Mucosa of descending colon (tissue), 3 donors: ENCODE data around the gene MAGEA2B. TPM values are rescaled to one million over a fixed set of nuclear protein-coding genes. Genes with fewer than 3 reads are reported as not detected.
"Not testable (repeated sequence)": the region's sequence is repeated elsewhere in the genome, so short reads cannot be mapped to it uniquely, and the experiment has no call there.

Experiments used
- ATAC-seq: fragments of 200-7000 bp; cut with Tn5 transposase; one replicate; pipeline ENCODE4 v1.9.1; 2020; ENCODE audit warnings: mild to moderate bottlenecking, moderate library complexity
- DNase-seq, 3 donors: peaks; one replicate each; pipeline ENCODE4 v3.0.0-alpha.2; 2020
- H3K36me3 ChIP-seq: fragments of 200-600 bp; one replicate; pipeline ENCODE4 v1.8.0; 2021; ENCODE audit warnings: low read depth, mild to moderate bottlenecking
- H3K4me1 ChIP-seq: fragments of 200-600 bp; one replicate; pipeline ENCODE4 v1.8.0; 2021; ENCODE audit warnings: low read depth, mild to moderate bottlenecking
- H3K4me3 ChIP-seq: fragments of 200-600 bp; one replicate; pipeline ENCODE4 v1.8.0; 2021; ENCODE audit warnings: mild to moderate bottlenecking
- H3K9me3 ChIP-seq: fragments of 200-600 bp; one replicate; pipeline ENCODE4 v1.8.0; 2021; ENCODE audit warnings: mild to moderate bottlenecking
- CTCF ChIP-seq: fragments of 200-600 bp; IDR thresholded peaks from one replicate; pipeline ENCODE4 v1.8.0; 2022; ENCODE audit warnings: antibody characterized with exemption, mild to moderate bottlenecking
- intact Hi-C, 2 donors: fragments of 100-400 bp; cut with DNase I in 1 of 2; cut with micrococcal nuclease in 1 of 2; formaldehyde crosslinking; loops; one replicate each; pipeline versions ENCODE4 v1.11.0 to v1.11.1; 2022; cut with DNase I, micrococcal nuclease
- total RNA-seq, 3 donors: library from RNA; stranded (reverse); fragmentation: NEBNext Ultra II Directional in 2 of 3; extraction: Animal tissue kit (Norgen Biotek cat#: 25700) in 2 of 3; gene quantifications; one replicate each; pipeline versions ENCODE4 v1.2.1 to v1.2.4, GENCODE V29; 2021 to 2023
- donor health status: DM: no; HTN: no; CAD: no; lungs with moderate emphysema.
- donor health status: DM: no; HTN: no; CAD: no.
- donor health status: DM: no; HTN: yes; CAD: no.

MAGEA2B gene
- total RNA-seq, 3 donors from 2014 or later = not detected

GRCh38 chrX:152738560-152738959, 24.1 kb downstream of the MAGEA2B start:
- Histone ChIP-seq H3K9me3 (no peaks in the 10 kb centered on the region), H3K4me3 (no peak overlapping the region), H3K4me1 (no peaks in the 10 kb centered on the region), H3K36me3 (no peaks in the 10 kb centered on the region)
- TF ChIP-seq CTCF = no peak
- ATAC-seq = no peak
- intact Hi-C loops = no loop called here
- DNase-seq = no peak

- H3K4me1 ChIP-seq, H3K4me3 ChIP-seq, H3K9me3 ChIP-seq, ATAC-seq, intact Hi-C loops, DNase-seq, H3K36me3 ChIP-seq: not testable (repeated sequence)
Observed at GRCh38 chrX:152753686-152754650, 39.5 kb downstream of the MAGEA2B start, which contains the start of gene MAGEA2. TSS of gene MAGEA2 (minus strand) at chrX:152753842. CDS start at chrX:152751363, 2,479 bp downstream.

- H3K4me3 ChIP-seq, DNase-seq, intact Hi-C loops, H3K4me1 ChIP-seq, ATAC-seq, H3K9me3 ChIP-seq, H3K36me3 ChIP-seq: not testable (repeated sequence)
Observed at GRCh38 chrX:152754871-152755270, 40.4 kb downstream of the MAGEA2B start.

- H3K9me3 ChIP-seq, H3K4me3 ChIP-seq, H3K36me3 ChIP-seq, H3K4me1 ChIP-seq, ATAC-seq, DNase-seq, intact Hi-C loops: not testable (repeated sequence)
Observed at GRCh38 chrX:152758918-152759317, 44.5 kb downstream of the MAGEA2B start, which contains the start of gene CSAG3. TSS of gene CSAG3 (plus strand) at chrX:152759218.

- not testable (repeated sequence) for ATAC-seq
Observed at GRCh38 chrX:152759544-152759943, 45.1 kb downstream of the MAGEA2B start.

GRCh38 chrX:152761582-152761981, 47.2 kb downstream of the MAGEA2B start:
- DNase-seq, H3K9me3 ChIP-seq, ATAC-seq, H3K4me3 ChIP-seq, H3K4me1 ChIP-seq, H3K36me3 ChIP-seq, intact Hi-C loops: not testable (repeated sequence)

More at GRCh38 chrX:152759544-152759943, 45.1 kb downstream of the MAGEA2B start:
- H3K9me3 ChIP-seq, H3K4me3 ChIP-seq, DNase-seq, intact Hi-C loops, H3K4me1 ChIP-seq, H3K36me3 ChIP-seq: not testable (repeated sequence)

GRCh38 chrX:152766562-152766961, 52.1 kb downstream of the MAGEA2B start:
- ATAC-seq, H3K36me3 ChIP-seq, H3K4me3 ChIP-seq, DNase-seq, H3K9me3 ChIP-seq, intact Hi-C loops, H3K4me1 ChIP-seq: not testable (repeated sequence)

Other genes with a start within 250 kb of the MAGEA2B start
- under 1 TPM in 1 of 3 donors, not detected in 2; 0.32 TPM for gene GABRQ, start 76.7 kb upstream of the MAGEA2B start, total RNA-seq
- not detected for gene MAGEA3, start 15.8 kb upstream of the MAGEA2B start, total RNA-seq
- not detected for gene CSAG2, start 5.4 kb upstream of the MAGEA2B start, total RNA-seq
- gene CSAG1, start 19.1 kb downstream of the MAGEA2B start, total RNA-seq = not detected
- gene MAGEA12, start 19.1 kb downstream of the MAGEA2B start, total RNA-seq = not detected
- not detected for gene MAGEA2, start 39.2 kb downstream of the MAGEA2B start, total RNA-seq
- not detected for gene CSAG3, start 44.6 kb downstream of the MAGEA2B start, total RNA-seq
- not detected for gene MAGEA6, start 55.1 kb downstream of the MAGEA2B start, total RNA-seq
- gene CETN2, start 116.1 kb downstream of the MAGEA2B start, total RNA-seq = 10 to 100 TPM; 10.9 to 25.3 (median 17.7) TPM
- 10 to 100 TPM; 13.1 to 26.4 (median 20.3) TPM for gene NSDHL, start 116.4 kb downstream of the MAGEA2B start, total RNA-seq
- 1 to 10 TPM; 2.8 to 6.9 (median 4.2) TPM for gene ZNF185, start 183.4 kb downstream of the MAGEA2B start, total RNA-seq